GM23338 (cell line): Measurements from ENCODE around the gene KCNIP1. TPM values are rescaled to one million over a fixed set of nuclear protein-coding genes. Genes with fewer than 3 reads are reported as not detected.
A peak's percentile ranks its signal among the peaks of the same experiment; 100 is the strongest.

Experiments used
- ATAC-seq: fragments of 200-7000 bp; cut with Tn5 transposase; 3 replicates; pipeline ENCODE4 v1.9.1; 2020
- DNase-seq: peaks from one replicate; pipeline ENCODE4 v3.0.0-alpha.2; 2015; ENCODE audit warnings: low spot score
- H2AFZ ChIP-seq: fragments of 200-600 bp; sonication (generic); 2 replicates; pipeline ENCODE4 v1.8.0; 2016; ENCODE audit warnings: antibody characterized with exemption, mild to moderate bottlenecking, moderate library complexity
- H3F3A ChIP-seq: fragments of 200-600 bp; sonication (generic); replicated peaks from 2 replicates; pipeline ENCODE4 v1.8.0; 2017; ENCODE audit warnings: antibody characterized with exemption, mixed run types, low read depth
- H3K27ac ChIP-seq: fragments of 200-600 bp; sonication (generic); 2 replicates; pipeline ENCODE4 v1.6.1; 2016; ENCODE audit warnings: low read depth
- H3K27me3 ChIP-seq: fragments of 200-600 bp; sonication (generic); 2 replicates; pipeline ENCODE4 v1.8.0; 2016; ENCODE audit warnings: mild to moderate bottlenecking, mixed run types, moderate library complexity; ENCODE audit not compliant: insufficient read depth
- H3K36me3 ChIP-seq: fragments of 200-600 bp; sonication (generic); 2 replicates; pipeline ENCODE4 v1.8.0; 2016; ENCODE audit warnings: mild to moderate bottlenecking; ENCODE audit not compliant: insufficient read depth
- H3K4me1 ChIP-seq: fragments of 200-600 bp; sonication (generic); 2 replicates; pipeline ENCODE4 v1.8.0; 2016; ENCODE audit warnings: mild to moderate bottlenecking, moderate library complexity; ENCODE audit not compliant: insufficient read depth
- H3K4me2 ChIP-seq: fragments of 200-600 bp; sonication (generic); 2 replicates; pipeline ENCODE4 v1.7.1; 2017; ENCODE audit warnings: mixed run types
- H3K4me3 ChIP-seq: fragments of 200-600 bp; sonication (generic); 2 replicates; pipeline ENCODE4 v1.6.1; 2016; ENCODE audit warnings: mixed run types
- H3K79me2 ChIP-seq: fragments of 200-600 bp; sonication (generic); replicated peaks from 2 replicates; pipeline ENCODE4 v1.8.0; 2017; ENCODE audit warnings: mild to moderate bottlenecking; ENCODE audit not compliant: insufficient read depth
- H3K9me2 ChIP-seq: fragments of 200-600 bp; sonication (generic); 2 replicates; pipeline ENCODE4 v1.8.0; 2017; ENCODE audit not compliant: insufficient read depth
- H4K20me1 ChIP-seq: fragments of 200-600 bp; sonication (generic); replicated peaks from 2 replicates; pipeline ENCODE4 v1.8.0; 2017; ENCODE audit warnings: mild to moderate bottlenecking; ENCODE audit not compliant: insufficient read depth
- H3K27ac Mint-ChIP-seq: 2 replicates; pipeline ENCODE4 v1.8.0; 2020; ENCODE audit warnings: inconsistent platforms, mild to moderate bottlenecking, moderate library complexity, mixed read lengths
- H3K27me3 Mint-ChIP-seq: 3 replicates; pipeline ENCODE4 v1.8.0; 2022; ENCODE audit warnings: low read depth, mild to moderate bottlenecking, moderate library complexity, mixed read lengths, inconsistent platforms; ENCODE audit not compliant: insufficient read depth, poor library complexity
- H3K36me3 Mint-ChIP-seq: 3 replicates; pipeline ENCODE4 v1.8.0; 2021; ENCODE audit warnings: low read depth, mild to moderate bottlenecking, inconsistent platforms, moderate library complexity, mixed read lengths
- H3K4me1 Mint-ChIP-seq: 3 replicates; pipeline ENCODE4 v1.8.0; 2020; ENCODE audit warnings: mild to moderate bottlenecking, inconsistent platforms, mixed read lengths
- H3K4me3 Mint-ChIP-seq: 3 replicates; pipeline ENCODE4 v1.8.0; 2021; ENCODE audit warnings: moderate library complexity, mild to moderate bottlenecking, inconsistent platforms, mixed read lengths
- H3K9me3 Mint-ChIP-seq: 3 replicates; pipeline ENCODE4 v1.8.0; 2020; ENCODE audit warnings: moderate library complexity, mild to moderate bottlenecking, inconsistent platforms, mixed read lengths
- ETS1 ChIP-seq: IDR thresholded peaks from 2 replicates; pipeline ENCODE4 v1.6.1; 2016; ENCODE audit warnings: antibody characterized with exemption
- EZH2 ChIP-seq: fragments of 200-600 bp; sonication (generic); IDR thresholded peaks from one replicate; pipeline ENCODE4 v1.8.0; 2017; ENCODE audit warnings: antibody characterized with exemption, mild to moderate bottlenecking, low read depth; ENCODE audit not compliant: unreplicated experiment
- EZH2phosphoT487 ChIP-seq: fragments of 200-600 bp; sonication (generic); IDR thresholded peaks from one replicate; pipeline ENCODE4 v1.8.1; 2018; ENCODE audit warnings: antibody characterized with exemption; ENCODE audit not compliant: unreplicated experiment
- JUNB ChIP-seq: IDR thresholded peaks from one replicate; pipeline ENCODE4 v1.6.1; 2016; ENCODE audit warnings: antibody characterized with exemption; ENCODE audit not compliant: unreplicated experiment
- NANOG ChIP-seq: IDR thresholded peaks from 2 replicates; pipeline ENCODE4 v1.6.1; 2016; ENCODE audit warnings: antibody characterized with exemption, borderline replicate concordance
- POLR2AphosphoS5 ChIP-seq: IDR thresholded peaks from 2 replicates; pipeline ENCODE4 v1.6.1; 2016; ENCODE audit warnings: antibody characterized with exemption, low read depth
- REST ChIP-seq: IDR thresholded peaks from one replicate; pipeline ENCODE4 v1.6.1; 2018; ENCODE audit warnings: antibody characterized with exemption; ENCODE audit not compliant: unreplicated experiment
- STAT1 ChIP-seq: IDR thresholded peaks from one replicate; pipeline ENCODE4 v1.6.1; 2016; ENCODE audit warnings: antibody characterized with exemption; ENCODE audit not compliant: unreplicated experiment
- ZNF331 ChIP-seq: fragments of 250-450 bp; sonication (Bioruptor Pico); IDR thresholded peaks from 2 replicates; pipeline ENCODE4 v1.5.0; 2020; ENCODE audit warnings: low read depth, mild to moderate bottlenecking, moderate library complexity
- polyA plus RNA-seq: library from polyadenylated mRNA; unstranded; fragments of >200 nt; fragmentation: Nextera tagmentation; extraction: Ambion mirVana; gene quantifications from 2 replicates; pipeline ENCODE4 v1.2.1, GENCODE V29; 2016
- total RNA-seq: library from RNA; depleted of rRNA; stranded (reverse); fragments of >200 nt; shearing (Covaris generic); gene quantifications from 2 replicates; pipeline ENCODE4 v1.2.3, GENCODE V29; 2014
- TF ChIP-seq, protein P1 (sequence below), 2 experiments: fragments of 200-600 bp in 1 of 2; sonication (generic) in 1 of 2; conservative IDR thresholded peaks; 2 replicates each; pipeline versions ENCODE4 v1.5.1 to v1.6.1; 2016 to 2017; ENCODE audit warnings: antibody characterized with exemption in 2 of 2, low read depth in 2 of 2, mild to moderate bottlenecking in 2 of 2, moderate library complexity in 1 of 2

The KCNIP1 gene
- total and polyA plus RNA-seq, 2 experiments from 2014 or later: 0.31 to 0.87 TPM

DNA sequence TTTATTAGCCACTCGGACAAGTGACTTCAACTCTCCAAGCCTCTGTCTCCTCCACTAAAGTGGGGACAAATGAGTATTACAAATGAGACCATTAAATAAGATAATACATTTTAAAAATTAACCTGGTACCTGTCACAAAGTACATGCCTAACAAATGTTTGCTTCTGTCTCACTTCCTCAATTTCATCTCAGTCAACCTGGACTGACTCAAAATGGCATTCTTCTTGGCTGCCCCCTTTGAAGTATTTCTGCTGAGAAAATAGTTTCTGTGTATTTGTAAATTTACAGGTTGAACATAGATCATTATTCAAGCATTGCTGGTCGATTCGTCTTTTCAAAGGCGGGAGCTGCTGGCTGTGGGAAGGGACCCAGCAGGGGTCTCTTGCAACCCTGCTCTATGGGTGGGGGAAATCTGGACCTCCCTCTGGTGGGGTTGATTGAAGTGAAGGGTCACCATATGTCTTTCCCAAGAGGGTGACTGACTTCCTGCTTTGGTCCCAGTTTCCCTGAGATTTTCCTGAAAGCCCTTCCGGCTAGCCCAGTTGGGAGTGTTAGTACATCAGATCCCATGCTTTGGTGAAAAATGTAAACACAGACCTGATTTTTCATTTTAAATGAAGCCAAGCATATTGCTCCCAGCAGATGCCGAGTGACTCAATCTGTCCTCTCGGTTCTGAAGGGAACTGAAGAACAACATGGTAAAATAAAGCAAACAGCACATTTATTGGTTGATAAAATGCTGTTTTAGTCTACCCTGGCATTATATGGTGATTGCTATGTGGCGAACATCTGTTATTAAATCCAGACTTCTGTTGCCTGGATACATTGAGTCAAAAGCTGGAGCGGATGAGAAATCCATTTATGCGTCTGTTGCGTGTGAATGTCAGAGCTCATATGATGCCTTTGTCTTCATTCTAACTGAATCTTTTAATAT, 73.0 kb downstream of the KCNIP1 start (continued):
- TF ChIP-seq, protein P1, sequence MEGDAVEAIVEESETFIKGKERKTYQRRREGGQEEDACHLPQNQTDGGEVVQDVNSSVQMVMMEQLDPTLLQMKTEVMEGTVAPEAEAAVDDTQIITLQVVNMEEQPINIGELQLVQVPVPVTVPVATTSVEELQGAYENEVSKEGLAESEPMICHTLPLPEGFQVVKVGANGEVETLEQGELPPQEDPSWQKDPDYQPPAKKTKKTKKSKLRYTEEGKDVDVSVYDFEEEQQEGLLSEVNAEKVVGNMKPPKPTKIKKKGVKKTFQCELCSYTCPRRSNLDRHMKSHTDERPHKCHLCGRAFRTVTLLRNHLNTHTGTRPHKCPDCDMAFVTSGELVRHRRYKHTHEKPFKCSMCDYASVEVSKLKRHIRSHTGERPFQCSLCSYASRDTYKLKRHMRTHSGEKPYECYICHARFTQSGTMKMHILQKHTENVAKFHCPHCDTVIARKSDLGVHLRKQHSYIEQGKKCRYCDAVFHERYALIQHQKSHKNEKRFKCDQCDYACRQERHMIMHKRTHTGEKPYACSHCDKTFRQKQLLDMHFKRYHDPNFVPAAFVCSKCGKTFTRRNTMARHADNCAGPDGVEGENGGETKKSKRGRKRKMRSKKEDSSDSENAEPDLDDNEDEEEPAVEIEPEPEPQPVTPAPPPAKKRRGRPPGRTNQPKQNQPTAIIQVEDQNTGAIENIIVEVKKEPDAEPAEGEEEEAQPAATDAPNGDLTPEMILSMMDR (conservative IDR thresholded peaks at IDR 0.05; ENCODE audit: low read depth in 2 of 2): no peak
- TF ChIP-seq EZH2phosphoT487 (no peak), NANOG (no peak), JUNB (no peak), POLR2AphosphoS5 (no peak), ETS1 (no peak)

DNA sequence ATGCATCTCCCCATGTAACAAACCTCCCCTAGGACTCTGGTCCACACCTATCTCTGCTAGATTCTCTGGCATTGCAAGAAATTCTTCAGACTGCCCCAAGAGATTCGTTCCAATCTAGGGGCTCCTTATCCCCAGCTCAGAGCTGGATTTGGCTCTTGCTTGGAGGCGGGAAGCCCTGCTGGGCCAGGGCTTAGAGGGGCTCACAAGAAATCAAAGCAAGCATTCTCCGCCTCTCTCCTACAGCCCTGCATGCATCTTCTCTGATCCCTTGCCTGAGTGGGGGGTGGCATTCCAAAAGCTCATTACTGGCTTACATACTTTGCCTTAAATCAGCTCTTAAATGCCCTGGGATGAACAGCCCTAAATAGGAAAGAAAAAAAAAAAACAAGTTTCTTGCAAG, 75.8 kb downstream of the KCNIP1 start:
- H3K4me3 ChIP-seq: no peak overlapping the region
- Mint-ChIP-seq H3K36me3 (peaks cover 4% of the 10 kb centered on the region; the same call in 2 of the 3 replicates), H3K27ac (no peak overlapping the region), H3K27me3 (no peaks in the 10 kb centered on the region), H3K4me1 (no peaks in the 10 kb centered on the region; the same call in 1 of the 3 replicates), H3K4me3 (no peak overlapping the region), H3K9me3 (peaks cover 10% of the 10 kb centered on the region; the same call in 1 of the 3 replicates)
- no peaks in the 10 kb centered on the region for H3K36me3 ChIP-seq
- H3F3A ChIP-seq: no peaks in the 10 kb centered on the region
- no peaks in the 10 kb centered on the region for H4K20me1 ChIP-seq
- H3K79me2 ChIP-seq: no peaks in the 10 kb centered on the region
- TF ChIP-seq REST: no peak
- no peak for TF ChIP-seq ETS1
- TF ChIP-seq, protein P1 (conservative IDR thresholded peaks at IDR 0.05; ENCODE audit: low read depth in 2 of 2): no peak
- no peak for TF ChIP-seq STAT1
- TF ChIP-seq ZNF331 (CRISPR knock-in tag): no peak
- TF ChIP-seq EZH2: no peak
- DNase-seq (no peak), ATAC-seq (peak; percentile 45; the same call in 2 of the 3 replicates)
- no peaks in the 10 kb centered on the region for H3K4me1 ChIP-seq
- H3K27me3 ChIP-seq: no peaks in the 10 kb centered on the region
- no peak overlapping the region for H3K27ac ChIP-seq
- no peak overlapping the region for H2AFZ ChIP-seq
- no peak overlapping the region for H3K4me2 ChIP-seq
- H3K9me2 ChIP-seq: peaks cover 7% of the 10 kb centered on the region
